Lower leg skin (tissue), 4 donors: ENCODE measurements around the gene LYRM4. TPM values are rescaled to one million over a fixed set of nuclear protein-coding genes. Genes with fewer than 3 reads are reported as not detected.

Experiments used
- DNase-seq, 2 donors: peaks; one replicate each; pipeline ENCODE4 v3.0.0-alpha.2; 2019; ENCODE audit warnings: low spot score in 2 of 2
- H3K4me3 ChIP-seq: fragments of 200-600 bp; sonication (generic); 2 replicates; pipeline ENCODE4 v1.5.1; 2017; ENCODE audit warnings: mild to moderate bottlenecking, low read depth; ENCODE audit not compliant: poor library complexity, severe bottlenecking
- CTCF ChIP-seq, 3 donors: fragments of 450-650 bp; IDR thresholded peaks; one replicate each; pipeline ENCODE4 v1.5.1; 2016; ENCODE audit warnings: antibody characterized with exemption in 3 of 3, mild to moderate bottlenecking in 3 of 3, moderate library complexity in 2 of 3
- POLR2A ChIP-seq, 2 donors: fragments of 450-650 bp; IDR thresholded peaks; one replicate each; pipeline ENCODE4 v1.6.1; 2016 to 2017; ENCODE audit warnings: antibody characterized with exemption in 2 of 2, mild to moderate bottlenecking in 1 of 2, moderate library complexity in 1 of 2
- WGBS, 2 donors: methylation state at CpG; one replicate each; pipeline ENCODE4 v1.1.5; 2018; 5-methylcytosine and 5-hydroxymethylcytosine counted together
- intact Hi-C: fragments of 100-400 bp; cut with DNase I; formaldehyde crosslinking; loops from one replicate; pipeline ENCODE4 v1.15.0; 2023; ENCODE audit warnings: low total_unique reads
- total RNA-seq, 4 donors: library from RNA; depleted of rRNA; stranded (reverse); fragments of >200 nt; gene quantifications; one replicate each; pipeline ENCODE4 v1.1.0, GENCODE V29; 2016

LYRM4 gene
- total RNA-seq, 4 donors from 2014 or later: 14.4 to 20.8 (median 20.4) TPM

DNA sequence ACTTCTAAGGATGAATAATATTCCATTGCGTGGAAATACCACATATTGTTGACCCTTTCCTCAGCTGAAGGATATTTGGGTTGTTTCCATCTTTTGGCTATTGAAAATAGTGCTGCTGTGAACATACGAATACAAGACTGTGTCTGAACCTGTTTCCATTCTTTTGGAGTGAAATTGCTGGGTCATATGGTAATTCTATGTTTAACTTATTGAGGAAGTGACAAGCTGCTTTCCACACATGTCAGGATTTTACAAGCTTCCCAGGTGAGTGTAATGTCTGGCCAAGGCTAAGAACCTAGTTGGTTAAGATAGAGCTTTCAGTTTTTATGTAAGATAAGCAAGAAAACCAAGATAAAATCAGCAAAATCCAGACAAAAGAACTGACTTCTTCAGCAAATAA, 126.8 kb downstream of the LYRM4 start:
- no peak overlapping the region for H3K4me3 ChIP-seq
- no peak for DNase-seq
- 65 to 72% methylated on average over 2 of the region's 2 CpGs for WGBS, 2 donors
- no peak for TF ChIP-seq POLR2A (IDR thresholded peaks at IDR 0.05)
- TF ChIP-seq CTCF (IDR thresholded peaks at IDR 0.05): no peak
- intact Hi-C loops: no loop called here

DNA sequence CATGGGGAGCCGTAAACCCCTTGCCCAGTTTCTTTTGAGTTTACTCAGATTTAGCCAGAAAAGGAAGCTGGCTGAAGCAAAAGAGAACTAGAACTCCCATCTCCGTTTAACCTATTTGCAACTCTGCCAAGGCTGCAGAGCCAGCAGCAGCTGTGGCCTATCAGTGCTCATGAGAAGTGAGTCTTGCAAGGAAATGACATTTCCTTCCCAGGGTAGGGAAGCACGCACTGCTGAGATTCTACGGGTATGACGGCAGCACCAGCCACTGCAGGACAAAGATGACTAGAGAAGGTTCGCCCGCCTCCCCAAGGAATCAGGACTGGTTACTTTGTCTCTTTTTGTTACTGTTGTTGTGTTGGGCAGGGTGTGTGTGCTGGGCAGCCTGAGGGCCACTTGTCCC, 128.0 kb downstream of the LYRM4 start:
- intact Hi-C loops: no loop called here
- peak; percentile 51 to 89 for DNase-seq
- no peak overlapping the region for H3K4me3 ChIP-seq
- 41 to 46% methylated on average over 7 of the region's 7 CpGs for WGBS, 2 donors
- no peak for TF ChIP-seq POLR2A (IDR thresholded peaks at IDR 0.05)
- TF ChIP-seq CTCF (IDR thresholded peaks at IDR 0.05): no peak

GRCh38 chr6:5130135-5130866, 130.4 kb downstream of the LYRM4 start:
- TF ChIP-seq CTCF (IDR thresholded peaks at IDR 0.05) (no peak), POLR2A (IDR thresholded peaks at IDR 0.05) (no peak)
- DNase-seq: peak in 1 of 2 donors; percentile 50
- WGBS, 2 donors: 75 to 82% methylated on average over 10 of the region's 10 CpGs
- H3K4me3 ChIP-seq: no peak overlapping the region
- intact Hi-C loops: no loop called here

- TF ChIP-seq CTCF (IDR thresholded peaks at IDR 0.05) (no peak), POLR2A (IDR thresholded peaks at IDR 0.05) (no peak)
- WGBS, 2 donors: 86 to 88% methylated on average over 4 of the region's 4 CpGs
- DNase-seq: peak in 1 of 2 donors; percentile 26
- intact Hi-C loops: no loop called here
- H3K4me3 ChIP-seq: no peak overlapping the region
These were observed 132.4 kb downstream of the LYRM4 start for GRCh38 chr6:5128351-5128750.

GRCh38 chr6:5127106-5127687, 133.6 kb downstream of the LYRM4 start:
- 80 to 88% methylated on average over 8 of the region's 8 CpGs for WGBS, 2 donors
- no peak overlapping the region for H3K4me3 ChIP-seq
- intact Hi-C loops: no loop called here
- TF ChIP-seq POLR2A (IDR thresholded peaks at IDR 0.05) (no peak), CTCF (IDR thresholded peaks at IDR 0.05) (no peak)
- peak in 1 of 2 donors; percentile 37 for DNase-seq
